Mesodermal cell (in vitro differentiated cells): ENCODE data around the gene TSPAN1.

ENCODE experiments used
- H3K27ac ChIP-seq: 2 replicates; pipeline ENCODE4 v1.7.0; 2013; ENCODE audit warnings: mild to moderate bottlenecking, low read depth, low read length, moderate library complexity; ENCODE audit not compliant: severe bottlenecking
- H3K36me3 ChIP-seq: 2 replicates; pipeline ENCODE4 v1.7.1; 2013; ENCODE audit warnings: mild to moderate bottlenecking, low read length, moderate library complexity; ENCODE audit not compliant: control insufficient read depth, insufficient read depth
- H3K4me1 ChIP-seq: one replicate; pipeline ENCODE4 v1.7.1; 2013; ENCODE audit warnings: mild to moderate bottlenecking, low read length; ENCODE audit not compliant: insufficient read depth, control insufficient read depth, poor library complexity, severe bottlenecking
- H3K4me3 ChIP-seq: 2 replicates; pipeline ENCODE4 v1.7.0; 2013; ENCODE audit warnings: low read length, control low read depth, mild to moderate bottlenecking; ENCODE audit not compliant: insufficient read depth, poor library complexity, severe bottlenecking; ENCODE audit errors: extremely low read depth
- H3K9me3 ChIP-seq: 2 replicates; pipeline ENCODE4 v1.7.1; 2013; ENCODE audit warnings: mild to moderate bottlenecking, low read length, moderate library complexity; ENCODE audit not compliant: control insufficient read depth
- WGBS, 2 experiments: methylation state at CpG; one replicate each; pipeline ENCODE4 v1.1.5; 2013; ENCODE audit warnings: missing lambda C conversion rate in 2 of 2; ENCODE audit not compliant: insufficient coverage in 2 of 2; 5-methylcytosine and 5-hydroxymethylcytosine counted together

Gene TSPAN1

GRCh38 chr1:46160212-46160611 lies 14.7 kb upstream of the TSPAN1 start:
- Histone ChIP-seq H3K36me3 (no peaks in the 10 kb centered on the region), H3K4me1 (no peaks in the 10 kb centered on the region), H3K9me3 (no peaks in the 10 kb centered on the region), H3K4me3 (no peak overlapping the region), H3K27ac (no peak overlapping the region)
- 80% methylated on average over 1 of the region's 1 CpG for WGBS, 2 experiments

- no peak overlapping the region for H3K4me3 ChIP-seq
- 89% methylated on average over 44 to 46 of the region's 47 CpGs for WGBS, 2 experiments
Measured at GRCh38 chr1:46166521-46167462, 8.1 kb upstream of the TSPAN1 start.

GRCh38 chr1:46168477-46168876 lies 6.4 kb upstream of the TSPAN1 start:
- Histone ChIP-seq H3K4me3 (no peak overlapping the region), H3K4me1 (peaks cover 6% of the 10 kb centered on the region), H3K36me3 (no peaks in the 10 kb centered on the region), H3K9me3 (no peaks in the 10 kb centered on the region), H3K27ac (no peak overlapping the region)
- 71% methylated on average over 1 of the region's 1 CpG; no CpG with 5 or more reads in 1 of the 2 experiments for WGBS, 2 experiments

More at GRCh38 chr1:46166521-46167462, 8.1 kb upstream of the TSPAN1 start:
- H3K4me1 ChIP-seq = no peaks in the 10 kb centered on the region
- no peaks in the 10 kb centered on the region for H3K9me3 ChIP-seq
- no peaks in the 10 kb centered on the region for H3K36me3 ChIP-seq
- no peak overlapping the region for H3K27ac ChIP-seq

GRCh38 chr1:46169811-46170454 lies 5.0 kb upstream of the TSPAN1 start:
- Histone ChIP-seq H3K4me3 (no peak overlapping the region), H3K27ac (no peak overlapping the region), H3K4me1 (peaks cover 20% of the 10 kb centered on the region), H3K36me3 (no peaks in the 10 kb centered on the region), H3K9me3 (no peaks in the 10 kb centered on the region)
- WGBS, 2 experiments = 100% methylated on average over 1 to 2 of the region's 3 CpGs

GRCh38 chr1:46171351-46171750 lies 3.5 kb upstream of the TSPAN1 start:
- H3K4me3 ChIP-seq = no peak overlapping the region
- peaks cover 20% of the 10 kb centered on the region for H3K4me1 ChIP-seq
- H3K9me3 ChIP-seq = no peaks in the 10 kb centered on the region
- 91 to 96% methylated on average over 8 of the region's 8 CpGs for WGBS, 2 experiments
- no peaks in the 10 kb centered on the region for H3K36me3 ChIP-seq
- no peak overlapping the region for H3K27ac ChIP-seq

- Histone ChIP-seq H3K36me3 (no peaks in the 10 kb centered on the region), H3K4me1 (peaks cover 20% of the 10 kb centered on the region), H3K9me3 (no peaks in the 10 kb centered on the region), H3K4me3 (no peak overlapping the region), H3K27ac (no peak overlapping the region)
- WGBS, 2 experiments = 86 to 89% methylated on average over 2 to 4 of the region's 6 CpGs
Measured at GRCh38 chr1:46171871-46172270, 3.0 kb upstream of the TSPAN1 start.

- H3K27ac ChIP-seq = no peak overlapping the region
- WGBS, 2 experiments = 95 to 98% methylated on average over 3 to 4 of the region's 4 CpGs
- H3K4me3 ChIP-seq = no peak overlapping the region
- H3K36me3 ChIP-seq = no peaks in the 10 kb centered on the region
- no peaks in the 10 kb centered on the region for H3K9me3 ChIP-seq
- peaks cover 20% of the 10 kb centered on the region for H3K4me1 ChIP-seq
Measured at GRCh38 chr1:46172321-46172720, 2.6 kb upstream of the TSPAN1 start.

GRCh38 chr1:46173361-46173856 lies 1.5 kb upstream of the TSPAN1 start:
- H3K27ac ChIP-seq = no peak overlapping the region
- H3K4me3 ChIP-seq = no peak overlapping the region
- no peaks in the 10 kb centered on the region for H3K36me3 ChIP-seq
- WGBS, 2 experiments = 80% methylated on average over 2 of the region's 4 CpGs; no CpG with 5 or more reads in 1 of the 2 experiments
- peaks cover 20% of the 10 kb centered on the region for H3K4me1 ChIP-seq
- no peaks in the 10 kb centered on the region for H3K9me3 ChIP-seq

- H3K36me3 ChIP-seq = no peaks in the 10 kb centered on the region
- WGBS, 2 experiments = 78 to 93% methylated on average over 1 to 3 of the region's 3 CpGs
- H3K4me1 ChIP-seq = peaks cover 20% of the 10 kb centered on the region
- H3K4me3 ChIP-seq = no peak overlapping the region
- H3K9me3 ChIP-seq = no peaks in the 10 kb centered on the region
- peak overlapping the region; percentile 3 for H3K27ac ChIP-seq
Measured at GRCh38 chr1:46175243-46175642, 356 bp downstream of the TSPAN1 start.

- H3K9me3 ChIP-seq = no peaks in the 10 kb centered on the region
- 91 to 95% methylated on average over 12 of the region's 13 CpGs for WGBS, 2 experiments
- peak within 1 kb of the TSS; percentile 3 for H3K27ac ChIP-seq
- no peaks in the 10 kb centered on the region for H3K36me3 ChIP-seq
- no peak within 1 kb of the TSS for H3K4me3 ChIP-seq
- H3K4me1 ChIP-seq = peaks cover 20% of the 10 kb centered on the region
Measured at GRCh38 chr1:46176211-46176865, 1.5 kb downstream of the TSPAN1 start, which contains the start of gene P3R3URF. Gene P3R3URF (minus strand): TSS chr1:46176488. CDS start chr1:46176471, 17 bp downstream.
